CD4-positive, alpha-beta T cell treated with Interleukin-21 for 1 hour (primary cell): ENCODE results near the gene SAT2.

Experiments
- DNase-seq: peaks from one replicate; pipeline ENCODE4 v3.0.0-alpha.2; 2020

SAT2 gene

GRCh38 chr17:7627250-7628121 is at the start of gene SAT2:
SAT2 (minus strand) TSS chr17:7627821; CDS start chr17:7627635, 186 bp downstream.
- peak; percentile 92 for DNase-seq

GRCh38 chr17:7676533-7676932 is 48.9 kb upstream of the SAT2 start:
- DNase-seq: no peak

DNA sequence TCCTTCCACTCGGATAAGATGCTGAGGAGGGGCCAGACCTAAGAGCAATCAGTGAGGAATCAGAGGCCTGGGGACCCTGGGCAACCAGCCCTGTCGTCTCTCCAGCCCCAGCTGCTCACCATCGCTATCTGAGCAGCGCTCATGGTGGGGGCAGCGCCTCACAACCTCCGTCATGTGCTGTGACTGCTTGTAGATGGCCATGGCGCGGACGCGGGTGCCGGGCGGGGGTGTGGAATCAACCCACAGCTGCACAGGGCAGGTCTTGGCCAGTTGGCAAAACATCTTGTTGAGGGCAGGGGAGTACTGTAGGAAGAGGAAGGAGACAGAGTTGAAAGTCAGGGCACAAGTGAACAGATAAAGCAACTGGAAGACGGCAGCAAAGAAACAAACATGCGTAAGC is 47.3 kb upstream of the SAT2 start:
- DNase-seq: no peak

- DNase-seq: peak; percentile 39
These were observed 45.6 kb upstream of the SAT2 start for GRCh38 chr17:7673239-7673638.

GRCh38 chr17:7668482-7668881 is 40.9 kb upstream of the SAT2 start:
- DNase-seq: no peak

DNA sequence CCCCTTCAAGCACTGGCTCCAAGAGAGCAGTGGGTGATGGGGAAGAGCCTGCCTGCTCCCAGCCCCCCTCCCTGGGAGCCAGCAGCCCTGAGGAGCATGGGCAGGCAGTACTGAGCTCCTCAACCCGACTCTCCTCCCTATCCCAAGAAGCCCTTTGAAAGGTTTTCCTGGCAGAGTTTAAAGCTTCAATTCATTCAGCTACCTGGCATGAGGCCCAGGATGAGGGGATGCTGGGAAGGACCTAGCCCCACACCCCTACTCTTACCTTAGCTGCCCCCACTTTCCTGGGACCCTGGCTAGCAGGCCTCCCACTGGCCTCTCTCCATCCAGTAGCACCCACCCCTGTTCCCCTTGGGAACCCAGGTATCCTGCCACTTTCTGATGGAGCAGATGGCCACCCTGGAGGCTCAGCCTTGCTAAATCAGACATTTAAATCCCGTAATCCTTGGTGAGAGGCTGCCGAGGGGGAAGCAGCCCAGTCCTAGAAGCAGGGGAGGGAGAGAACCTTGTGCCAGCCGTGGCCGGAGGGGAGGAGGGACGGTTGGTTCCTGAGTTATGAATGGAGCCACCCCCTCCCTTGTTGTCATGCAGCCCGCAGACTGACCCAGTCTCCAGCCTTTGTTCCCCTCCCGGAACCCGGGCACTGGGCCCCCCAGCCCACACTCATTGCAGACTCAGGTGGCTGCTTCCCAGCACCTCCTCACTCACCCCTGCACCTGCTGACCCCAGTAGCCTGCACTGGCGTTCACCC is 40.2 kb upstream of the SAT2 start:
- DNase-seq: no peak

GRCh38 chr17:7656958-7657609 is 29.5 kb upstream of the SAT2 start:
- no peak for DNase-seq

DNA sequence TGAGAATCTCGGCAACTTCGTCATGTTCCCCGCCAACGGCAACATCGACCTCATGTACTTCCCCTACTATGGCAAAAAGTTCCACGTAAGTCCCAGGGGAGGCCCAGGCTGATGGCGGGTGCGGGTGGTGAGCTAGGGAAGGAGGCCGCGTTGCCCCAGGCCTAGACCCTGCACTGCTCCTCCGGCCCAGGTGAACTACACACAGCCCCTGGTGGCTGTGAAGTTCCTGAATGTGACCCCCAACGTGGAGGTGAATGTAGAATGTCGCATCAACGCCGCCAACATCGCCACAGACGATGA is 27.9 kb upstream of the SAT2 start:
- DNase-seq: no peak

DNA sequence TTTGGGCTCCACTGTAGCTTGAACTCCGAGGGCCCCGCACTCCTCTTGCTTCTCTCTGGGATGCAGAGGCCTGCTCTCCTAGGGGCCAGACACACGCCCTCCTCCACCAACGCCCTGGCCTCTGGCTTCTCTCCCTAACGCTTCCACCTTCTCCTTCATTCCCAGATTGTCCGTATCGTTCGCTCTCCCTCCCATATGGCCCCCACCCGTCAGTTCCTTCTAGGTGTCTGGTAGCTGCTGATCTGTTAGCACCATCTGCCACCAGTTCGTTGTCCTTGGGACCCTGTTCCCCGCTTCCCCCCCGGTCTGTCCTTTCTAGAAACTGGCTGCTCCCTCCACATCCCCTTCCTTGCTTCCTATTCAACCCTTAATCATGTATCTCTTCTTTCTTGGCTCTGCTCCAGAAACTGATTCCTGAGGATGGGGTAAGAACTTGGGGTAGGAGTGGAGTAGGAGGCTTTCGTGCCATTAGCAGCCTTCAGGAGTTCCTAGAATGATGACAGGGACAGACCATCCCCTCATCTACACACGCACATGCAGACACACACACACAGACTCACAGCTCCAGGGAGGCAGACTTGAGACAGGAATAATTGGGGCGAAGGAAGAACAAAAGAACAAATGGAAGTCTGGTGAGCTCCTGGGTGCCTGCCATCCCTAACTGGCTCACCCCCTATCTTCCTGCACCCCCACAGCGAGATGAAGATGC is 27.4 kb upstream of the SAT2 start:
- no peak for DNase-seq

DNA sequence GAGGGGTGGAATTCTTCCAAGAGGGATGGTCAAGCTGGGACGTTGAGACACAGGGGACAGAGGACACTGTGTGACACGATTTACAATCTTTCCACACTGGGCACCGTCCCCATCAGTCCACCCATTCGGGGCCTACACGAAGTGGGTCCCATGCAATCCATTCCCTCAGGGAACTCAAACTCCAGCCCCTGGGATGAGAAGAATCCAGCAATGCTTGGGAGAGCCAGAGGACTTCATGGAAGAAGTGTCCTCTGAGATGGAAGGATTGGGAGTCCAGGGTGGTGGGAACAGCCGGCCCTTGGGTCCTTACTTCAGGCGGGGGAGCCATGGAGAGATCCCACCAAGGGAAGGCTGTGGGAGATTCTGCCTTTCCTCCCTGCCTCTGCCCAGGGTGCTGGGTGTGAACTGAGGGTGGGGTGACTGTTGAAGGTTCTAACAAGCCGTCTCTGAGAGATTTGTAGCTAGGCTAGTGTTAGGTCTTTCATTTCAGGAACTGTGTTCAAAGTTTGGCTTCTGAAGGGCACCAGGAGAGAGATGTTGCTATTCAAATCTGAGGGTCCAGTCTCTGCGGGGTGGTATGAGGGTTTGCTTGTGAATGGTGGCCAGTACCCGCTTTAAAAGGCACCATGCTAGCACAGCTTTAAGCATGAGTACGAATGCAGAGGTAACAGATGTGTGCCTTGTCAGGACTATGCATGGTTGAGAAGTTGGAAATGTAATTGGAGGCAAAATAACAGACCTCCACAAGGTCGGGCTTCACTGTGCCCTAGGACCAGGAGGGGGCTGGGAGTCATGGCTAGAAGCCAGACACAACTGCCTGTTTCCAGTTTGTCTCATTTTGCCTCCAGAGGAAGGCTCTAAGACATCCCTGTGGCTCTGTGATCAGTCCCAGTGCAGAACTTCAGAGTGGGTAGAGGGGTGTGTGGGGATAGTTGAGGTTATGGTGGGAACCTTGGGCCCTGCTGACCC is 25.1 kb upstream of the SAT2 start:
- no peak for DNase-seq

GRCh38 chr17:7651665-7652387 is 24.2 kb upstream of the SAT2 start:
- no peak for DNase-seq

DNA sequence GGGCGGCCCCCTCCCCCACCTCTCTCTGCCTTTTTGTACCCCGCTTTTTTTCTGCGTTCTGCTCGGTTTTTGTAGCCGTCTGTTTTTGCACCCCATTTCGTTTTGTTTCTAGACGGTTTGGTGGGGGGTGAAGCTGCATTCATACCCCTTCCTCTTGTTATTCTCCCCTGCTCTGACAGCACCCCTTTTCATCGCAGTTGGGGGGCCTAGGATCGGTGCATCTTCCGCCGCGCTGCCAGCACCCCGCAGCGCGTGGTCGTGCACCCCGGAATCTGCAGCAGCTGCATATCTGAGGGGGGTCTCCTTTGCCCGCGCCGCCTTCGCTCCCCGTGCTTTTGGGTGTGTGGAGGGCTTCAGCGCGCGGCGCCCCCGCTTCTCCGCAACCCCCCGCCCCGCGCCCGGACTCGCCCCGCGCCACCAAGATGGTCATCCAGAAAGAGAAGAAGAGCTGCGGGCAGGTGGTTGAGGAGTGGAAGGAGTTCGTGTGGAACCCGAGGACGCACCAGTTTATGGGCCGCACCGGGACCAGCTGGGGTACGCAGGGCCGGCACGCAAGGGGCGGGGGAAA is 23.6 kb upstream of the SAT2 start:
- DNase-seq: no peak

GRCh38 chr17:7650509-7651096 is 23.0 kb upstream of the SAT2 start, which contains the start of gene ATP1B2:
ATP1B2 (plus strand) TSS chr17:7650926; CDS start chr17:7651519, 593 bp downstream.
- peak; percentile 79 for DNase-seq

DNA sequence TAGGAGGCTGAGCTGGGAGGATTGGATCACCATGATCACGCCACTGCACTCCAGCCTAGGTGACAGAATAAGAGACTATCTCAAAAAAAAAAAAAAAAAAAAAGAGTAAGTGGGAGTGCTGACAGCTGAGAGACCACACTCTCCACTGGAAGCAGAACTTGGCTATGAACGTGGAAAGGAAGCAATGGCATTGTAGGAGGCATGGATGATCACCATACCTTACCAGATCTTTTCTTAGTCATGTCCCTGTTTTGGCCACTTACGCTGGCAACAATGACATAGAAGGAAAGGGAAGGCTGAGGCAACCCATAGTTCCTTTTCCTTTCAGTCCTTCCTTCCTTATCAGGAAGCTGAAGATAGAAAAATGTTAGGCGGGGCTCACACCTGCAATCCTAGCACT is 19.4 kb upstream of the SAT2 start:
- DNase-seq: no peak

GRCh38 chr17:7646457-7646856 is 18.8 kb upstream of the SAT2 start:
- no peak for DNase-seq

GRCh38 chr17:7644775-7645174 is 17.2 kb upstream of the SAT2 start:
- no peak for DNase-seq

DNA sequence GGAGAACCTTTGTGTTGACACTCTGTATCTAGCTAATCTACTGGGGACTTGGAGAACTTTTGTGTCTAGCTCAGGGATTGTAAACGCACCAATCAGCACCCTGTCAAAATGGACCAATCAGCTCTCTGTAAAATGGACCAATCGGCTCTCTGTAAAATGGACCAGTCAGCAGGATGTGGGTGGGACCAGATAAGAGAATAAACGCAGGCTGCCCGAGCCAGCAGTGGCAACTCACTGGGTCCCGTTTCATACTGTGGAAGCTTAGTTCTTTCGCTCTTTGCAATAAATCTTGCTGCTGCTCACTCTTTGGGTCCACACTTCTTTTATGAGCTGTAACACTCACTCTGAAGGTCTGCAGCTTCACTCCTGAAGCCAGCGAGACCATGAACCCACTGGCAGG is 14.0 kb upstream of the SAT2 start:
- DNase-seq: peak; percentile 33

GRCh38 chr17:7640783-7641182 is 13.2 kb upstream of the SAT2 start:
- no peak for DNase-seq

DNA sequence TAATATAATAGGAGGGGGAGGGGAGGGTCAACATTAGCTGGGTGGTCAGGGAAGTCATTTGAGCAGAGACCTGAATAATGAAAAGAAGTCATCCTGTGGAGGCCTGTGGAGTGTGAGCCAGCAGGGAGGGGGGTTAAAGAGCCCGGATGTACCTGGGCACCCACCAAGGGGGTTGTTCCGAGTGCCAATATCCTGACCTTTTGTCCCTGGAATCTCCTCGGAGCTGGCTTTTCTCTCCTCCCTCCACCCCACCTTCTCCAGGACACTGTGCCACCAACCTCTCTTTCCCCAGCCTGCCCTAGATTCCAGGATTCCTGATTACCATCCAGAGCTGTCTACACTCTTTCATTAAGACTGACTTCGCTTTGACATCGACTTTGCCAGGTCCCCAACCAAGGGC is 8.5 kb upstream of the SAT2 start:
- no peak for DNase-seq

DNA sequence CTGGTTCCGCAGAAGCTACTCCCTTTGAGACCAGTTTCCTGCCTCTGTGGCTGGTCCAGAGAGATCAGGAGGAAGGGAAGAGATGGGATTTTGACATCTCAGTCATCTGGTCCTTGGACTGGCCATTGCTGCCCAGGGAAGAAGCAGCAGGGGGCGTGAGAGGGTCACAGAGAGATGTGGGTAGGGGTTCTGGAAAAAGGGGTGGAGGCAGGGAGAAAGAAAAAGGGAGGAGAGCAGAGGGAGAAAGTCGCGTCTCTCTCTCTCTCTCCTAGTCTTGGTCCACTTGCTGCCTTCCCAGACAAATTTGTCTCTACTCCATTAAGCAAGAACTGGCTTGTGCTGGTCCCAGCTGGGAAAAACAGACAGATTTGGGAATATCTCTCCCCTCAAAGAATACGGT is 6.8 kb upstream of the SAT2 start:
- DNase-seq: no peak
